D721Med (cell line): ENCODE data around the gene C5orf58.

ENCODE experiments used
- DNase-seq: peaks from one replicate; pipeline ENCODE4 v3.0.0; 2011; ENCODE audit warnings: low spot score; ENCODE audit not compliant: insufficient read length
- FAIRE-seq: peaks from 2 replicates; lab custom pipeline; 2011; peaks lifted over from hg19 to GRCh38; lab: Jason Lieb, UNC
- CTCF ChIP-seq: IDR thresholded peaks from 2 replicates; pipeline ENCODE4 v1.5.1; 2012; ENCODE audit warnings: mild to moderate bottlenecking, control low read depth; ENCODE audit not compliant: insufficient read depth; ENCODE audit errors: missing control alignments

Gene C5orf58

GRCh38 chr5:170206958-170207357, 25.8 kb upstream of the C5orf58 start:
- no peak for TF ChIP-seq CTCF
- FAIRE-seq: no peak
- no peak for DNase-seq

- DNase-seq: no peak
- no peak for FAIRE-seq
- no peak for TF ChIP-seq CTCF
These were observed 21.0 kb upstream of the C5orf58 start for GRCh38 chr5:170211575-170212334.

GRCh38 chr5:170216257-170216864, 16.4 kb upstream of the C5orf58 start:
- no peak for FAIRE-seq

GRCh38 chr5:170217831-170218230, 15.0 kb upstream of the C5orf58 start:
- TF ChIP-seq CTCF: no peak
- FAIRE-seq (no peak), DNase-seq (no peak)

More at GRCh38 chr5:170216257-170216864, 16.4 kb upstream of the C5orf58 start:
- DNase-seq: no peak
- TF ChIP-seq CTCF: peak; percentile 51

GRCh38 chr5:170218726-170219125, 14.1 kb upstream of the C5orf58 start:
- DNase-seq (no peak), FAIRE-seq (no peak)
- no peak for TF ChIP-seq CTCF

GRCh38 chr5:170219615-170220014, 13.2 kb upstream of the C5orf58 start:
- no peak for FAIRE-seq
- TF ChIP-seq CTCF: no peak

GRCh38 chr5:170220191-170220590, 12.6 kb upstream of the C5orf58 start:
- no peak for TF ChIP-seq CTCF
- FAIRE-seq: no peak

More at GRCh38 chr5:170219615-170220014, 13.2 kb upstream of the C5orf58 start:
- DNase-seq: no peak

More at GRCh38 chr5:170220191-170220590, 12.6 kb upstream of the C5orf58 start:
- no peak for DNase-seq
